ENCODE data around the gene TMED10.
"Not testable (repeated sequence)": the region's sequence is repeated elsewhere in the genome, so short reads cannot be mapped to it uniquely, and the experiment has no call there.

The TMED10 gene

DNA sequence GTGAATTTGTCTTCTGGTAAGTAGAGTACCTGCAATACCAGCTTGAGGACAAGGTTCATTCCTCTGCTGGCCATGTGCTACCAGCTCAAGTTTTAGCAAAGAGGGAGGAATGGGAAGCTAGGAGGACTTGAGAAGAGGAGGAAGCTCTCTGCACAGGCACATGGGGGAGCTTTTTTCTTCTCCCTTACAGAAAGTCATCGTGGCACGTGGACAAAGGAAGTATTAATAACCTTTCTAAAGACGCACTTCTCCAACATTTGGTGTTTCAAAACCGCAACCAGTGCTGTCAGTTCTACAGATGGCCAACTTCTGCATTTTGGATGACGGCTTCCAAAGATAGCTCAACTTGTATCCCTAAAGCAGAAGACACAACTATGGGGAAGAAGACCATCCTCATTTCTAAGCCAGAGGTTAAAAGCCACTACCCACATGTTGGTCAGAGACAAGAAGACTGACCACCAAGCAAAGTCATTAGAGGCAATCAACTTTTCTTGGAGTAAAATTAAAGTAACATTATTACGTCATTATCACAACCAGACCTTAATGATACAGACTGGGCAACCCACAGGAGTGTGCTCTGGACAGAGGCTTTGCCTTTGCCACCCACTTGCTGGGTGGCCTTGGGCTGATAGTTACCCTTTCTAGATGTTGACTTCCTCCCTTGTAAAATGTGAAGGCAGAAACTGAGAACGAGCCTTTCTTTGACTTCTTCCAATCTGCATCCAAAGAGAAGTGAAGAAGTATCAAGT, 12.3 kb upstream of the TMED10 start:
- DNase-seq: no peak

- no peak for DNase-seq
Measured at GRCh38 chr14:75188086-75188485, 11.7 kb upstream of the TMED10 start.

GRCh38 chr14:75186953-75187352, 10.5 kb upstream of the TMED10 start:
- DNase-seq: no peak

GRCh38 chr14:75185251-75186040, 9.0 kb upstream of the TMED10 start:
- DNase-seq: no peak

- DNase-seq: no peak
Measured at GRCh38 chr14:75184492-75184891, 8.1 kb upstream of the TMED10 start.

DNA sequence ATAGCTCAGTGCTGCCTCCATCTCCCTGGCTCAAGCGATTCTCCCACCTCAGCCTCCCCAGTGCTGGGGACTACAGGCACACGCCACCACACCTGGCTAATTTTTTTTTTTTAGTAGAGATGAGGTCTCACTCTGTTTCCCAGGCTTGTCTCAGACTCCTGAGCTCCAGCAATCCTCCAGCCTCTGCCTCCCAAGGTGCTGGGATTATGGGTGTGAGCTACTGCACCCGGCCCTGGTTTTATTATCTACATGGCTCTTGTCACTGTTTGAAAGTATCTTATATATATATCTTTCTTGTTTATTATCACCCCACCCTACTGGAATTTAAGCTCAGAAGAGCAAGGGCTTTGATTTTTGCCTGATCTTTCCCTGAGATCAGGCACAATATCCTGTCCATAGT, 7.6 kb upstream of the TMED10 start:
- no peak for DNase-seq

GRCh38 chr14:75183225-75183624, 6.8 kb upstream of the TMED10 start:
- DNase-seq: no peak

DNA sequence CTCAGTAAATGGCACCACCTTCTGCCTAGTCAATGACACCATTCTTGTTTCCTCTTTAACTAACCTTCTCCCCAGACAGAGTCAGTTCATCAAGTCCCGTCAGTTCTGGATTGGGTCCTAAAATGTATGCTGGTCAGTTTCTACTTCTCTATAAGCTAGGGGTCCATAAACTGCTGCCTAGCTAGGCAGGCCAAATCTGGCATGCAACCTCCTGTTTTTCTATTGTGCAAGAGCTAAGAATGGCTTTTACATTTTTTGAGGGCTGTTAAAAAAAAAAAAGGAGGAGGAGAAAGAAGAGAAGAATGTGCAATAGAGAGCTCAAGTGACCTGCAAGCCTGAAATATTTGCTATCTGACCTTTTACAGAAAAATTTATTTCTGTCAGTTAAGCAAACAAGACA, 6.4 kb upstream of the TMED10 start:
- no peak for DNase-seq

- not testable (repeated sequence) for DNase-seq
Measured at GRCh38 chr14:75182163-75182562, 5.8 kb upstream of the TMED10 start.

DNA sequence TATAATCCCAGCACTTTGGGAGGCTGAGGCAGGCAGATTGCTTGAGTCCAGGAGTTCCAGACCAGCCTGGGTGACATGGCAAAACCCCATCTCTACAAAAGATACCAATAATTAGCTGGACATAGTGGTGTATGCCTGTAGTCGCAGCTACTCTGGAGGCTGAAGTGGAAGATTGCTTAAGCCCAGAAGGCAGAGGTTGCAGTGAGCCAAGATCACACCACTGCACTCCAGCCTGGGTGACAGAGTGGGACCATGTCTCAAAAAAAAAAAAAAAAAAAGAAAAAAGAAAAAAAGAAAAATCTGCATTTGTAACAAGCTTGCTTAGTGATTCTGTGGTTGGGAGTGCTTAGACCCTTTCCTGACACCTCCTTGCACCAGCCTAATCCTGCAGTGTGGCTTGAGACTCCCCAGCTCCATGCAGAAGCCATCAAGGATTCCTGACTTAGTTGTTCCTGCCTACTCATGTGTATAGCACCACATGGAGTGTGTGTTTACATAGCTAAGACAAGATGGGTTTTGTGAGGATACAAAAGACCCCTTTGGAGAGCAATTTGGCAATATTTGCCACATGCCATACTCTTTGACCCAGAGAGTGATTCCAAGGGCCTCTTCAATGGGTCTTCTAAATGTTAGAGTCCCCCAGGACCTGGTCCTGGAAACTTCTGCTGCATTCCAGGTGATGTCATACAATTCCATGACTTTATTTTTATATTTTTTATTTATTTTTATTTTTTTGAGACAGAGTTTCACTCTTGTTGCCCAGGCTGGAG, 5.1 kb upstream of the TMED10 start:
- DNase-seq: no peak

DNA sequence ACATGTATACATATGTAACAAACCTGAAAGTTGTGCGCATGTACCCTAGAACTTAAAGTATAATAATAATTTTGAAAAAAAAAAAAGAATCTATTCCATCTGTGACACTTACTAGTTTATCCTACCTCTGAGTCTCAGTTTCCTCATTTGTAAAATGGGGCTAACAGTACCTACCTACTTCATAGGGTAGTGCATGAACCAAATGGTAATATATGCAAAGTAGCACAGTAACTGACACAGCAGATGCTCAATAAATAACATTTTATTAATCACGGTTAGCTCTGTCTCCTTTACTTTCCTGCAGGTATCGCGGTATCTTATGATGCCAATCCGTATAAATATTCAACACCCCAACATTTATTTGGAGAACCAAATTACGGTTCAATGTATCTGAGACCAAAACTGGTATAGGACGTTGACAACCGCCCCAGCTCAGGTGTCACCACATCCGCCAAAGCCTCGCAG, 703 bp downstream of the TMED10 start:
- DNase-seq: no peak

- DNase-seq: no peak
Measured at GRCh38 chr14:75174066-75174465, 2.3 kb downstream of the TMED10 start.

GRCh38 chr14:75170772-75171171, 5.6 kb downstream of the TMED10 start:
- no peak for DNase-seq

DNA sequence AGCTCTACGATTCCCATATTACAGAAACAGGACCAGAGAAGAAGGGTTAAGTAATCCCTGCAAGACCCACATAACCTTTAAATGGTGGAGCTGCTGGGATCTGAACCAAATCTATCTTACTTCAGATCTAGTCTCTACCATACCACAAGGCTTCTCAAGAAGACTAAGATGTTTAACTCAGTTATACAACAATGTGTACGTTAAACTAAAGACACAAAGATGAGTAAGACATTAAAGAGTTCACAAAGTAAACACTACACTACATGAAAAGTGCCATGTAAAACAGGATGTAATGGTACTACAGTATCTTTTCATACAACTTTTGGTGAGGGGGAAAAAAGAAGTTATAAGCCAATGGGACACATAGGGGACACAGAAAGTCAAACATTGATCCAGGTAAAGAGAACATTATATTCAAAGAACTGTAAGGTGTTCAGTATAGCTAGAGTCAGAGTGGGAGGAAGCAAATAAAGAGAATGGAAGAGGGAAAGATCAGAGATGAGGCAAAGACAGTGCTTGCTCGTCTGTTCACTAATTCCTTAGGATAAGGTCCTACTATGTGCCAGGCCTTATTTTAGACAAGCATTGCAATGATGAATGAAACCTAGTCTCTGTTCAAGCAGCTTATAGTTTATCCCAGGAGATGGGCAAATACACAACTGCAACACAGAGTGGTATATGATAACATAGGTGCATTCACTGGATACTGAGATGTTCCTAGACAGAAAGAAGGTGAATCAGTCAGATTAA, 7.7 kb downstream of the TMED10 start:
- no peak for DNase-seq

- no peak for DNase-seq
Measured at GRCh38 chr14:75167325-75167724, 9.1 kb downstream of the TMED10 start.

- DNase-seq: no peak
Measured at GRCh38 chr14:75165586-75166391, 10.6 kb downstream of the TMED10 start.

- no peak for DNase-seq
Measured at GRCh38 chr14:75164809-75165208, 11.6 kb downstream of the TMED10 start.

GRCh38 chr14:75163677-75164076, 12.7 kb downstream of the TMED10 start:
- DNase-seq: no peak

GRCh38 chr14:75162631-75163030, 13.8 kb downstream of the TMED10 start:
- no peak for DNase-seq

DNA sequence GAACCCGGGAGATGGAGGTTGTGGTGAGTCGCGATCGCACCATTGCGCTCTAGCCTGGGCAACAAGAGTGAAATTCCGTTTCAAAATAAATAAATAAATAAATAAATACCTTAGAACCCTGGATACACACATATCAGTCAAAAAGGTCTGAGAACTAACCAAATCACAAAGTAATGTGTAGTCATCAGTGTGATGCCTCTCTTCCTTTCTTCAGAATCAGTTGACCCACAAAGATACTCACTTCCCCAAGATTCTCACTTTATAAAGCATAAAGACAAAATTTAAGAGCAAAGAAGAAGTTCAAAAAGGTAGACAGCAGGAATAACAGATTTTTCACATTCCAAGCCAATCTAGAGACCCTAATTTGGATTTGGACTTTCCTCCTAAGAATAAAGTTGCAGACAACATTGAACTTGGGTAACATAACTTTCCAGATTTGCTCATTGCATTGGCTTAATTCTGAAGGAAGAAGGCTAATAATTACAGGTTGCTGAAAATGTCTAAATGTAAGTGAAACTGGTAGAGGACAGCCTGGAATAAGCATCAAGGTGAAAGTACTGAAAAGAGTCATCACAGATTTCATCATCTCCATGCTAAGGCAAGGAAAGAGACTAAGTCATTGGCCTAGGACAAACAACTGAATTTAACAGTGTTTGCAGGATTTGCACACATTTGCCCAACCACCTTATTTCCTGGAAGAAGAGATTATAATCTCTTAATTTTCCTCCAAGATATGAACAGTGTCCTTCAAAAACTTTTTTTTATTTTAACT, 17.4 kb downstream of the TMED10 start:
- DNase-seq: no peak

DNA sequence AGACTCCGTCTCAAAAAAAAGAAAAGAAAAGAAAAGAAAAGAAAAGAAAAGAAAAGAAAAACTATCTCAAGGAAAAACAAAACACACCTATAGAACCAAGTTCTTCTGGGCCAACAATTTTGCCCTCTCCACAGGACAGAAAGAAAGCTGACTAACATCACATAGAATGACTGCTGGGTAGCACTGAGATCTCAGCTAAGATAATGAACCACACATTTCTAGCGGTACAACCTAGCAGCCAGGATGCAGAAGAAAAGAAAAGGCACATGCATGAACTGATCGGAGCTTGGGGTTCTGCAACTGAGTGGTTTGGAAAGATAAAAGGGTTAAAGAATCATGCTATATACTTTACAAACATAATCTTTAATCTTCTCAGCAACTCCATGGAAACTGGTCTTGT, 19.5 kb downstream of the TMED10 start:
- no peak for DNase-seq
